Measurements from ENCODE around the gene SMIM3. TPM values are rescaled to one million over a fixed set of nuclear protein-coding genes. Genes with fewer than 3 reads are reported as not detected.
A peak's percentile ranks its signal among the peaks of the same experiment; 100 is the strongest.

SMIM3 gene
- total RNA-seq, 1 donor from 2014 or later: 8.2 TPM

GRCh38 chr5:150779397-150780186 lies 1.0 kb downstream of the SMIM3 start:
- peaks cover 34% of the 10 kb centered on the region for H3K4me1 Mint-ChIP-seq (ENCODE audit: unreplicated experiment)
- DNase-seq (ENCODE audit: extremely low spot score, unreplicated experiment): no peak
- peak overlapping the region; percentile 97 for H3K4me3 Mint-ChIP-seq

GRCh38 chr5:150780187-150780692 lies 1.7 kb downstream of the SMIM3 start:
- Mint-ChIP-seq H3K4me3 (peak overlapping the region; percentile 97), H3K9me3 (no peaks in the 10 kb centered on the region), H3K36me3 (peaks cover 5% of the 10 kb centered on the region), H3K4me1 (ENCODE audit: unreplicated experiment) (peaks cover 34% of the 10 kb centered on the region), H3K27ac (no peak overlapping the region), H3K27me3 (no peaks in the 10 kb centered on the region)
- TF ChIP-seq, protein P1, sequence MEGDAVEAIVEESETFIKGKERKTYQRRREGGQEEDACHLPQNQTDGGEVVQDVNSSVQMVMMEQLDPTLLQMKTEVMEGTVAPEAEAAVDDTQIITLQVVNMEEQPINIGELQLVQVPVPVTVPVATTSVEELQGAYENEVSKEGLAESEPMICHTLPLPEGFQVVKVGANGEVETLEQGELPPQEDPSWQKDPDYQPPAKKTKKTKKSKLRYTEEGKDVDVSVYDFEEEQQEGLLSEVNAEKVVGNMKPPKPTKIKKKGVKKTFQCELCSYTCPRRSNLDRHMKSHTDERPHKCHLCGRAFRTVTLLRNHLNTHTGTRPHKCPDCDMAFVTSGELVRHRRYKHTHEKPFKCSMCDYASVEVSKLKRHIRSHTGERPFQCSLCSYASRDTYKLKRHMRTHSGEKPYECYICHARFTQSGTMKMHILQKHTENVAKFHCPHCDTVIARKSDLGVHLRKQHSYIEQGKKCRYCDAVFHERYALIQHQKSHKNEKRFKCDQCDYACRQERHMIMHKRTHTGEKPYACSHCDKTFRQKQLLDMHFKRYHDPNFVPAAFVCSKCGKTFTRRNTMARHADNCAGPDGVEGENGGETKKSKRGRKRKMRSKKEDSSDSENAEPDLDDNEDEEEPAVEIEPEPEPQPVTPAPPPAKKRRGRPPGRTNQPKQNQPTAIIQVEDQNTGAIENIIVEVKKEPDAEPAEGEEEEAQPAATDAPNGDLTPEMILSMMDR (conservative IDR thresholded peaks at IDR 0.05): no peak
- no peak for DNase-seq (ENCODE audit: extremely low spot score, unreplicated experiment)

More at GRCh38 chr5:150779397-150780186, 1.0 kb downstream of the SMIM3 start:
- H3K9me3 Mint-ChIP-seq: no peaks in the 10 kb centered on the region
- TF ChIP-seq, protein P1 (conservative IDR thresholded peaks at IDR 0.05): no peak
- peaks cover 5% of the 10 kb centered on the region for H3K36me3 Mint-ChIP-seq
- no peaks in the 10 kb centered on the region for H3K27me3 Mint-ChIP-seq
- H3K27ac Mint-ChIP-seq: peak overlapping the region; percentile 85

GRCh38 chr5:150780816-150781221 lies 2.3 kb downstream of the SMIM3 start:
- Mint-ChIP-seq H3K27ac (peak overlapping the region; percentile 63), H3K4me1 (ENCODE audit: unreplicated experiment) (peaks cover 34% of the 10 kb centered on the region), H3K36me3 (peaks cover 6% of the 10 kb centered on the region), H3K27me3 (no peaks in the 10 kb centered on the region), H3K9me3 (no peaks in the 10 kb centered on the region), H3K4me3 (peak overlapping the region; percentile 41)
- TF ChIP-seq, protein P1 (conservative IDR thresholded peaks at IDR 0.05): no peak
- no peak for DNase-seq (ENCODE audit: extremely low spot score, unreplicated experiment)

GRCh38 chr5:150781706-150782614 lies 3.4 kb downstream of the SMIM3 start:
- peak overlapping the region; percentile 72 for H3K4me3 Mint-ChIP-seq
- H3K36me3 Mint-ChIP-seq: peaks cover 9% of the 10 kb centered on the region
- H3K27ac Mint-ChIP-seq: peak overlapping the region; percentile 51
- H3K9me3 Mint-ChIP-seq: no peaks in the 10 kb centered on the region
- DNase-seq (ENCODE audit: extremely low spot score, unreplicated experiment): no peak
- TF ChIP-seq, protein P1 (conservative IDR thresholded peaks at IDR 0.05): no peak
- no peaks in the 10 kb centered on the region for H3K27me3 Mint-ChIP-seq
- peaks cover 34% of the 10 kb centered on the region for H3K4me1 Mint-ChIP-seq (ENCODE audit: unreplicated experiment)

DNA sequence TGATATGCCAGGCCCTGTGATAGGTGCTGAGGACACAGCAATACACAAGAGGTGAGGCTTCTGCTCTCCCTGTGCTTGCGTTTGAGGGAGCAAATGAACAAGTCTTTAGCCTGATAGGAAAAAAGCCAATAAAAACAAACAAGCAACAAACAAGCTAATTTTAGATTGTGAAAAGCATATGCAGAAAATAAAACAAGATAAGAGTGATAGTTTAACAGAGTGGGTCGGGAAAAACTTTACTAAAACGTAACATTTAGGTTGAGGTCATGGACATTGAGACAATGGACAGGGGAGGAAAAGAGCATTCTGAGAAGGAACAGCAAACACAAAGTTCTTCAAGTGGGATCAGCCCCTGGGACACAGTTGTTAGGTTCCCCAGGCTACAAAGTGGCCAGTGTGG lies 4.3 kb downstream of the SMIM3 start:
- H3K27ac Mint-ChIP-seq: peak overlapping the region; percentile 88
- H3K36me3 Mint-ChIP-seq: peaks cover 9% of the 10 kb centered on the region
- TF ChIP-seq, protein P1 (conservative IDR thresholded peaks at IDR 0.05): no peak

More for the DNA sequence above, 4.3 kb downstream of the SMIM3 start:
- H3K9me3 Mint-ChIP-seq: no peaks in the 10 kb centered on the region
- H3K27me3 Mint-ChIP-seq: no peaks in the 10 kb centered on the region
- peaks cover 31% of the 10 kb centered on the region for H3K4me1 Mint-ChIP-seq (ENCODE audit: unreplicated experiment)
- no peak for DNase-seq (ENCODE audit: extremely low spot score, unreplicated experiment)
- H3K4me3 Mint-ChIP-seq: no peak overlapping the region
